ENCODE results near the gene DLGAP1. TPM values are rescaled to one million over a fixed set of nuclear protein-coding genes. Genes with fewer than 3 reads are reported as not detected.

Gene DLGAP1
- total and polyA plus RNA-seq, 2 of the 4 experiments (the other 2 are of a cell fraction) = under 0.01 to 0.09 TPM

- no peak overlapping the region for H3K56ac ChIP-seq (ENCODE audit: extremely low read depth, insufficient read depth, low read length)
- dilution Hi-C loops (cut with HindIII; ENCODE audit: low sequenced_read_pairs, unreplicated experiment) = no loop called here
- H2AK9ac ChIP-seq (replicated peaks; ENCODE audit: low read depth, low read length, poor library complexity) = no peak overlapping the region
- H4K91ac ChIP-seq (ENCODE audit: insufficient read depth, low read depth, low read length) = no peak overlapping the region
- H3K9ac ChIP-seq (ENCODE audit: low read depth, low read length) = no peak overlapping the region
- H2BK20ac ChIP-seq (ENCODE audit: low read depth, low read length) = no peak overlapping the region
- in situ Hi-C loops (cut with MboI; ENCODE audit: low sequenced_read_pairs) = no loop called here
- CTCF ChIA-PET = interaction anchor here (0.6 to 1.1 kb wide), 2 partner anchors 16 to 345 kb away, joined by 3 to 5 read pairs; no protein-coding TSS in a partner anchor
- WGBS, 2 experiments (ENCODE audit: extremely low coverage in 2 of 2, insufficient read length in 1 of 2) = 80% methylated on average over 1 of the region's 1 CpG; no CpG with 5 or more reads in 1 of the 2 experiments
- no peak overlapping the region for H3K18ac ChIP-seq (ENCODE audit: low read depth, low read length)
- H2AK5ac ChIP-seq (ENCODE audit: low read depth, low read length) = no peak overlapping the region
- no peak for TF ChIP-seq RCOR1 (IDR thresholded peaks at IDR 0.05; ENCODE audit: insufficient replicate concordance, low read length)
- TF ChIP-seq RAD21 (IDR thresholded peaks at IDR 0.05; ENCODE audit: low read length) = no peak
- no peak for TF ChIP-seq FOS (IDR thresholded peaks at IDR 0.05; ENCODE audit: low read depth, low read length)
- TF ChIP-seq NFE2L2 (IDR thresholded peaks at IDR 0.05; ENCODE audit: low read depth, low read length) = no peak
- TF ChIP-seq ELK1 (IDR thresholded peaks at IDR 0.05; ENCODE audit: borderline replicate concordance, low read depth, low read length) = no peak
- TF ChIP-seq MAFK (IDR thresholded peaks at IDR 0.05; ENCODE audit: low read depth, low read length) = no peak
- TF ChIP-seq CTCF (conservative IDR thresholded peaks at IDR 0.05; ENCODE audit: low read depth, low read length) = no peak
- no peak for TF ChIP-seq POLR2A (IDR thresholded peaks at IDR 0.05; ENCODE audit: low read depth, low read length)
- no peak for TF ChIP-seq USF2 (IDR thresholded peaks at IDR 0.05; ENCODE audit: low read depth, low read length)
- no peak for TF ChIP-seq CEBPB (IDR thresholded peaks at IDR 0.05; ENCODE audit: low read depth, low read length)
- TF ChIP-seq BHLHE40 (IDR thresholded peaks at IDR 0.05; ENCODE audit: low read depth, low read length) = no peak
- no peak for TF ChIP-seq RFX5 (IDR thresholded peaks at IDR 0.05; ENCODE audit: low read depth, low read length)
- TF ChIP-seq CHD1 (IDR thresholded peaks at IDR 0.05; ENCODE audit: low read depth, low read length) = no peak
- no peak for TF ChIP-seq SMC3 (IDR thresholded peaks at IDR 0.05; ENCODE audit: low read depth, low read length)
- TF ChIP-seq MAZ (IDR thresholded peaks at IDR 0.05; ENCODE audit: borderline replicate concordance, low read depth, low read length) = no peak
- no peak for TF ChIP-seq MXI1 (IDR thresholded peaks at IDR 0.05; ENCODE audit: borderline replicate concordance, low read depth, low read length)
- no peak overlapping the region for H4K8ac ChIP-seq (ENCODE audit: low read depth in 2 of 2, low read length in 2 of 2)
- H2BK15ac ChIP-seq (ENCODE audit: low read depth, low read length) = no peak overlapping the region
- no peak overlapping the region for H3K4me3 ChIP-seq (ENCODE audit: insufficient read depth, low read depth, low read length)
- ATAC-seq (ENCODE audit: low read depth) (peak; percentile 21; the same call in 1 of the 2 replicates), DNase-seq (peak; percentile 23)
- H3K23ac ChIP-seq (ENCODE audit: low read depth, low read length) = no peak overlapping the region
- H3K36me3 ChIP-seq (ENCODE audit: control insufficient read depth, insufficient read depth, low read length) = no peaks in the 10 kb centered on the region
- H3K27ac ChIP-seq (ENCODE audit: insufficient read depth, low read length) = no peak overlapping the region
- no peak overlapping the region for H3K14ac ChIP-seq (replicated peaks; ENCODE audit: low read depth, low read length)
- POLR2A ChIA-PET (ENCODE audit: unreplicated experiment) = no interaction called here
- no TSS peak for BruUV-seq (replicated peaks)
- peaks cover 4% of the 10 kb centered on the region for H3K27me3 ChIP-seq (ENCODE audit: control insufficient read depth, insufficient read depth, low read length)
- no peak overlapping the region for H2AFZ ChIP-seq (replicated peaks; ENCODE audit: low read length, poor library complexity)
- intact Hi-C loops (cut with micrococcal nuclease) = no loop called here
- H4K20me1 ChIP-seq (ENCODE audit: insufficient read depth, low read length) = no peaks in the 10 kb centered on the region
- H3K9me1 ChIP-seq (ENCODE audit: insufficient read depth, low read length) = no peaks in the 10 kb centered on the region
- H3K4me2 ChIP-seq (ENCODE audit: low read depth, low read length) = no peak overlapping the region
- no peaks in the 10 kb centered on the region for H3K79me1 ChIP-seq (ENCODE audit: low read depth in 1 of 2, low read length in 2 of 2)
- no peak overlapping the region for H2BK120ac ChIP-seq (ENCODE audit: low read depth, low read length)
- H3K4ac ChIP-seq (ENCODE audit: low read depth, low read length) = no peak overlapping the region
- H3K9me3 ChIP-seq (ENCODE audit: control insufficient read depth, insufficient read depth, low read length) = no peaks in the 10 kb centered on the region
- H2BK5ac ChIP-seq (ENCODE audit: low read depth, low read length, poor library complexity, severe bottlenecking) = no peak overlapping the region
- peaks cover 2% of the 10 kb centered on the region; the same call in 1 of the 2 replicates for H3K4me1 ChIP-seq (ENCODE audit: control insufficient read depth, insufficient read depth, low read length)
- no peak overlapping the region for H4K5ac ChIP-seq (ENCODE audit: low read depth, low read length)
These were observed 542.4 kb downstream of the DLGAP1 start for GRCh38 chr18:3912705-3913104.
